Measurements from ENCODE around the gene EFCAB6. TPM values are rescaled to one million over a fixed set of nuclear protein-coding genes. Genes with fewer than 3 reads are reported as not detected.

EFCAB6 gene
- total RNA-seq, 2 donors from 2014 or later: 2.2 to 2.5 TPM

DNA sequence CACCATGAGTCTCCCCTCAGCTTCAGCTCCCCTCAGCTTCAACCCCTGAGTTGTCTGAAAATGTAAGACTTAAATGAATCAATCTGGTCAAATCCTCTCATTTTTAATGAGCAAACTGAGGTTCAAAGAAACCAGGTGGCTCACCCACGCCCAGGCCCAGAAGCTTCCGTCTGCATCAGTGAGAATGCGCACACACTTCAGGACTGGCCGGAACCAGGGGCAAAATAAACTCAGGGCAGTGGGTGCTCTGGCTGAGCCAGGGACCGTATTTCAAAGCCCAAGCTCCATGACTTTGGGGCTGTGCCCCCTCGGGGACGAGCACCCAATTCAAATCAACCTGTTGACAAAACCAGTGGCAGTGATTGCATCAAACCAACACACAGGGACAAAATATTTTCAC, 47.1 kb upstream of the EFCAB6 start:
- Histone ChIP-seq H3K4me1 (ENCODE audit: control insufficient read depth in 1 of 2, low read depth in 2 of 2) (no peaks in the 10 kb centered on the region), H3K27me3 (replicated peaks; ENCODE audit: insufficient read depth) (no peaks in the 10 kb centered on the region), H3K4me3 (no peak overlapping the region), H3K9me3 (no peaks in the 10 kb centered on the region), H3K36me3 (no peaks in the 10 kb centered on the region), H3K27ac (no peak overlapping the region)
- no peak for TF ChIP-seq CTCF (IDR thresholded peaks at IDR 0.05)
- ATAC-seq (ENCODE audit: insufficient number of reproducible peaks, low FRiP score, low read depth) (no peak), DNase-seq (ENCODE audit: low spot score) (no peak)

GRCh38 chr22:43858156-43858895, 46.2 kb upstream of the EFCAB6 start:
- TF ChIP-seq CTCF (IDR thresholded peaks at IDR 0.05): no peak
- Histone ChIP-seq H3K4me3 (no peak overlapping the region), H3K9me3 (no peaks in the 10 kb centered on the region), H3K27me3 (replicated peaks; ENCODE audit: insufficient read depth) (no peaks in the 10 kb centered on the region), H3K36me3 (no peaks in the 10 kb centered on the region), H3K27ac (no peak overlapping the region), H3K4me1 (ENCODE audit: control insufficient read depth in 1 of 2, low read depth in 2 of 2) (no peaks in the 10 kb centered on the region)
- no peak for DNase-seq (ENCODE audit: low spot score)
- ATAC-seq (ENCODE audit: insufficient number of reproducible peaks, low FRiP score, low read depth): no peak

GRCh38 chr22:43857367-43857766, 45.3 kb upstream of the EFCAB6 start:
- ATAC-seq (ENCODE audit: insufficient number of reproducible peaks, low FRiP score, low read depth) (no peak), DNase-seq (ENCODE audit: low spot score) (no peak)
- no peaks in the 10 kb centered on the region for H3K27me3 ChIP-seq (replicated peaks; ENCODE audit: insufficient read depth)
- H3K9me3 ChIP-seq: no peaks in the 10 kb centered on the region
- no peaks in the 10 kb centered on the region for H3K4me1 ChIP-seq (ENCODE audit: control insufficient read depth in 1 of 2, low read depth in 2 of 2)
- H3K27ac ChIP-seq: no peak overlapping the region
- no peak for TF ChIP-seq CTCF (IDR thresholded peaks at IDR 0.05)
- no peaks in the 10 kb centered on the region for H3K36me3 ChIP-seq
- H3K4me3 ChIP-seq: no peak overlapping the region

- H3K27me3 ChIP-seq (replicated peaks; ENCODE audit: insufficient read depth): no peaks in the 10 kb centered on the region
- H3K27ac ChIP-seq: no peak overlapping the region
- no peaks in the 10 kb centered on the region for H3K4me1 ChIP-seq (ENCODE audit: control insufficient read depth in 1 of 2, low read depth in 2 of 2)
- ATAC-seq (ENCODE audit: insufficient number of reproducible peaks, low FRiP score, low read depth) (no peak), DNase-seq (ENCODE audit: low spot score) (no peak)
- TF ChIP-seq CTCF (IDR thresholded peaks at IDR 0.05): no peak
- H3K9me3 ChIP-seq: no peaks in the 10 kb centered on the region
- no peak overlapping the region for H3K4me3 ChIP-seq
- no peaks in the 10 kb centered on the region for H3K36me3 ChIP-seq
Observed at GRCh38 chr22:43855431-43855830, 43.3 kb upstream of the EFCAB6 start.

DNA sequence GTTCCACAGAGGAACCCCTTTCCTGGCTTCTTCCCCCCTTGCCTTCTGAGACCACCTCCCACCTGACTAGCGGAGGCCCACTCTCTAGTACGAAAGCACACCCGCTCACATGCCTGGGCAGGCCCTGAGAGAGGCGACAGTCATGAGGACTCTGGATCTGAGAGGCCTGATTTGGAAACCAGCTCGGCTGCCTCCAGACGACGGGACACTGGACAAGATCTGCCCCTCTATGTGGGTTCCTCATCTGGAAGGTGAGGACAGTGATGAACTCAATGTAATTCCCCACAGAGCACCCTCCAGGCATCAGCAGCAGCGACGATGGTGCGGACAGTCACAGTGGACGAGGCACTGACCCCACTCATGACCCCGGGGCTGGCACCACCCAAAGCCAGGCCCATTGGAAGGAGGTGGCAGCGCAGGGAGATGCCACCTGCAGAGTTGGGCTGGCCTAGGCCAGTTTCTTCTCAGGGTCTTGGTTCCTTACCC, 42.7 kb upstream of the EFCAB6 start:
- no peaks in the 10 kb centered on the region for H3K9me3 ChIP-seq
- ATAC-seq (ENCODE audit: insufficient number of reproducible peaks, low FRiP score, low read depth) (no peak), DNase-seq (ENCODE audit: low spot score) (no peak)
- H3K4me1 ChIP-seq (ENCODE audit: control insufficient read depth in 1 of 2, low read depth in 2 of 2): no peaks in the 10 kb centered on the region
- H3K27me3 ChIP-seq (replicated peaks; ENCODE audit: insufficient read depth): no peaks in the 10 kb centered on the region
- no peak overlapping the region for H3K4me3 ChIP-seq
- TF ChIP-seq CTCF (IDR thresholded peaks at IDR 0.05): no peak
- no peaks in the 10 kb centered on the region for H3K36me3 ChIP-seq
- no peak overlapping the region for H3K27ac ChIP-seq
